Measurements from ENCODE around the gene ZNF415.

DNA sequence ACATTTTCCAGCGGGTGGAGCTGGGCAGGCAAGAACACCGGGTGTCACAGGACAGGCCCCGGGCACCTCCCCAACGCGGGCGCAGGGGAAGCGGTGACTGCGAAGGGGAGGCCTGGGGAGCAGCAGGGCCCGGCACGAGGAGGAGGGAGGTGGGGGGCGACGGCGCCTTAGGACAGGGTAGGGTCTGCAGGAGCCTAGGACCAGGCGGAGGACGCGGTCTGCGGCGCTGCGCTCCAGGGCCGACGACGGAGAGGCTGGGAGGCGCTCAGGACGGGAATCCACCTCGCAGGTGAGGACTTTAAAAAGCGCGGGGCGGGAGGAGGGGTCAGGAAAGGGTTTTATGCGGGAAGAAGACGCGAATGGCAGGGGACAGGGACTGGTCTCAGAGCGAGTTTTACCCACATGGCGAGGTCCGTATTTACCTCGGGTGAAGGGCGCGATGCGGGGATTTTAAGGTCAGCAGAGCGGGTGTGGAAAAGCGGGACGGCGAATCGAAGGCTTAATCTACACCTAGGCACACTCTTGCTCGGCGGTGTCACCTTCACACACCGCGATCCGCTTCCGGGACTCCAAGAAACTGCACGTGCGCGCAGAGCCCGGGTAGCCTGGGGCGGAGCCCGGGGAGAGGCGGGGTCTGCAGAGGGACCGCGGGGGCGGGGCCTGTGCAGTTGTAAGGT, 74.7 kb downstream of the ZNF415 start:
- TF ChIP-seq EZH2 (IDR thresholded peaks at IDR 0.05; ENCODE audit: low read length, unreplicated experiment) (no peak), EZH2phosphoT487 (IDR thresholded peaks at IDR 0.05; ENCODE audit: borderline replicate concordance, low read length) (no peak)
- TF ChIP-seq, protein P1, sequence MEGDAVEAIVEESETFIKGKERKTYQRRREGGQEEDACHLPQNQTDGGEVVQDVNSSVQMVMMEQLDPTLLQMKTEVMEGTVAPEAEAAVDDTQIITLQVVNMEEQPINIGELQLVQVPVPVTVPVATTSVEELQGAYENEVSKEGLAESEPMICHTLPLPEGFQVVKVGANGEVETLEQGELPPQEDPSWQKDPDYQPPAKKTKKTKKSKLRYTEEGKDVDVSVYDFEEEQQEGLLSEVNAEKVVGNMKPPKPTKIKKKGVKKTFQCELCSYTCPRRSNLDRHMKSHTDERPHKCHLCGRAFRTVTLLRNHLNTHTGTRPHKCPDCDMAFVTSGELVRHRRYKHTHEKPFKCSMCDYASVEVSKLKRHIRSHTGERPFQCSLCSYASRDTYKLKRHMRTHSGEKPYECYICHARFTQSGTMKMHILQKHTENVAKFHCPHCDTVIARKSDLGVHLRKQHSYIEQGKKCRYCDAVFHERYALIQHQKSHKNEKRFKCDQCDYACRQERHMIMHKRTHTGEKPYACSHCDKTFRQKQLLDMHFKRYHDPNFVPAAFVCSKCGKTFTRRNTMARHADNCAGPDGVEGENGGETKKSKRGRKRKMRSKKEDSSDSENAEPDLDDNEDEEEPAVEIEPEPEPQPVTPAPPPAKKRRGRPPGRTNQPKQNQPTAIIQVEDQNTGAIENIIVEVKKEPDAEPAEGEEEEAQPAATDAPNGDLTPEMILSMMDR (conservative IDR thresholded peaks at IDR 0.05; ENCODE audit: low read depth, low read length) = no peak

All from PC-3 (cell line).